HEK293 (cell line): Measurements from ENCODE around the gene XPO5.

Experiments
- CTCF ChIA-PET: fragments of 350-600 bp; formaldehyde crosslinking; extraction: SDS; loops from one replicate; lab custom pipeline; 2021; ENCODE audit warnings: antibody characterized with exemption; lab: Yijun Ruan, JAX
- POLR2A ChIA-PET: fragments of 300-600 bp; formaldehyde crosslinking; extraction: SDS; loops from one replicate; lab custom pipeline; 2020; ENCODE audit warnings: antibody characterized with exemption, inconsistent platforms; lab: Yijun Ruan, JAX
- H3K27ac ChIP-seq: fragments of 200-500 bp; sonication (Bioruptor generic); 2 replicates; pipeline ENCODE4 v1.5.1; 2014; ENCODE audit warnings: low read depth, low read length, control low read depth, inconsistent platforms; ENCODE audit errors: extremely low read depth
- H3K36me3 ChIP-seq, 2 experiments: fragments of 200-500 bp in 1 of 2; sonication (Bioruptor generic) in 1 of 2; 1 replicate in 1 of 2; 2 replicates in 1 of 2; pipeline ENCODE4 v1.5.1; 2014 to 2017; ENCODE audit warnings: inconsistent platforms in 2 of 2, low read length in 2 of 2; ENCODE audit not compliant: control insufficient read depth in 2 of 2, insufficient read depth in 1 of 2
- H3K4me1 ChIP-seq: fragments of 200-500 bp; sonication (Bioruptor generic); 2 replicates; pipeline ENCODE4 v1.5.1; 2014; ENCODE audit warnings: mild to moderate bottlenecking, low read length, inconsistent platforms; ENCODE audit not compliant: control insufficient read depth, insufficient read depth
- H3K4me3 ChIP-seq: 2 replicates; pipeline ENCODE4 v1.5.1; 2011; ENCODE audit warnings: low read depth, mild to moderate bottlenecking, control low read depth, low read length, moderate library complexity
- H3K9me3 ChIP-seq: fragments of 200-500 bp; sonication (Bioruptor generic); 2 replicates; pipeline ENCODE4 v1.5.1; 2014; ENCODE audit warnings: low read depth, low read length, inconsistent platforms; ENCODE audit not compliant: control insufficient read depth, insufficient read depth
- KLF10 ChIP-seq: fragments of 450-650 bp; IDR thresholded peaks from 2 replicates; pipeline ENCODE4 v1.5.1; 2018; ENCODE audit warnings: missing biosample characterization, mild to moderate bottlenecking, missing genetic modification characterization
- KLF16 ChIP-seq: fragments of 450-650 bp; formaldehyde crosslinking; IDR thresholded peaks from 2 replicates; pipeline ENCODE4 v1.5.1; 2017; ENCODE audit warnings: missing biosample characterization, missing genetic modification characterization
- REST ChIP-seq: fragments of 450-650 bp; formaldehyde crosslinking; IDR thresholded peaks from 2 replicates; pipeline ENCODE4 v1.5.1; 2016; ENCODE audit warnings: missing biosample characterization, missing genetic modification characterization
- SETDB1 ChIP-seq: IDR thresholded peaks from one replicate; pipeline ENCODE4 v1.6.1; 2017; ENCODE audit warnings: mild to moderate bottlenecking, low read length, moderate library complexity, mixed read lengths; ENCODE audit not compliant: insufficient read length
- ZBTB11 ChIP-seq: fragments of 450-650 bp; formaldehyde crosslinking; conservative IDR thresholded peaks from 2 replicates; pipeline ENCODE4 v1.5.1; 2016; ENCODE audit warnings: low read depth, missing biosample characterization, missing genetic modification characterization
- ZBTB21 ChIP-seq: fragments of 450-650 bp; formaldehyde crosslinking; IDR thresholded peaks from 2 replicates; pipeline ENCODE4 v1.5.1; 2017; ENCODE audit warnings: missing biosample characterization, missing genetic modification characterization
- ZBTB48 ChIP-seq: fragments of 450-650 bp; formaldehyde crosslinking; IDR thresholded peaks from 2 replicates; pipeline ENCODE4 v1.5.1; 2016; ENCODE audit warnings: missing biosample characterization, missing genetic modification characterization
- ZNF112 ChIP-seq: fragments of 450-650 bp; formaldehyde crosslinking; IDR thresholded peaks from 2 replicates; pipeline ENCODE4 v1.5.0; 2017; ENCODE audit warnings: missing biosample characterization, missing genetic modification characterization
- ZNF132 ChIP-seq: fragments of 450-650 bp; formaldehyde crosslinking; IDR thresholded peaks from 2 replicates; pipeline ENCODE4 v1.5.1; 2017; ENCODE audit warnings: missing biosample characterization, missing genetic modification characterization, borderline replicate concordance
- ZNF148 ChIP-seq: fragments of 450-650 bp; formaldehyde crosslinking; IDR thresholded peaks from 2 replicates; pipeline ENCODE4 v1.5.0; 2017; ENCODE audit warnings: missing biosample characterization, missing genetic modification characterization, borderline replicate concordance
- ZNF16 ChIP-seq: fragments of 450-650 bp; formaldehyde crosslinking; IDR thresholded peaks from 2 replicates; pipeline ENCODE4 v1.5.1; 2016; ENCODE audit warnings: low read depth, missing biosample characterization, missing genetic modification characterization
- ZNF221 ChIP-seq: fragments of 450-650 bp; formaldehyde crosslinking; IDR thresholded peaks from 2 replicates; pipeline ENCODE4 v1.5.1; 2017; ENCODE audit warnings: missing biosample characterization, missing genetic modification characterization, borderline replicate concordance
- ZNF280D ChIP-seq: fragments of 450-650 bp; formaldehyde crosslinking; IDR thresholded peaks from 2 replicates; pipeline ENCODE4 v1.5.1; 2016; ENCODE audit warnings: missing biosample characterization, missing genetic modification characterization
- ZNF391 ChIP-seq: fragments of 450-650 bp; formaldehyde crosslinking; IDR thresholded peaks from 2 replicates; pipeline ENCODE4 v1.5.1; 2016; ENCODE audit warnings: low read depth, missing biosample characterization, missing genetic modification characterization, borderline replicate concordance
- ZNF394 ChIP-seq: fragments of 450-650 bp; formaldehyde crosslinking; IDR thresholded peaks from 2 replicates; pipeline ENCODE4 v1.5.1; 2016; ENCODE audit warnings: missing biosample characterization, missing genetic modification characterization, mild to moderate bottlenecking, moderate library complexity, borderline replicate concordance
- ZNF433 ChIP-seq: fragments of 450-650 bp; formaldehyde crosslinking; IDR thresholded peaks from 2 replicates; pipeline ENCODE4 v1.5.1; 2016; ENCODE audit warnings: missing biosample characterization, missing genetic modification characterization, low read depth
- ZNF513 ChIP-seq: fragments of 450-650 bp; IDR thresholded peaks from 2 replicates; pipeline ENCODE4 v1.5.1; 2018; ENCODE audit warnings: missing biosample characterization, missing genetic modification characterization
- ZNF76 ChIP-seq: fragments of 450-650 bp; formaldehyde crosslinking; IDR thresholded peaks from 2 replicates; pipeline ENCODE4; 2016; ENCODE audit warnings: low read depth, missing biosample characterization, missing genetic modification characterization, borderline replicate concordance
- ZNF768 ChIP-seq: fragments of 450-650 bp; formaldehyde crosslinking; IDR thresholded peaks from 2 replicates; pipeline ENCODE4 v1.5.1; 2018; ENCODE audit warnings: missing biosample characterization, mild to moderate bottlenecking, missing genetic modification characterization
- ZNF777 ChIP-seq: fragments of 450-650 bp; formaldehyde crosslinking; IDR thresholded peaks from 2 replicates; pipeline ENCODE4 v1.5.1; 2017; ENCODE audit warnings: missing biosample characterization, missing genetic modification characterization, borderline replicate concordance
- ZNF792 ChIP-seq: fragments of 450-650 bp; formaldehyde crosslinking; IDR thresholded peaks from 2 replicates; pipeline ENCODE4 v1.5.1; 2016; ENCODE audit warnings: missing biosample characterization, missing genetic modification characterization
- ZNF830 ChIP-seq: fragments of 450-650 bp; IDR thresholded peaks from 2 replicates; pipeline ENCODE4 v1.5.0; 2018; ENCODE audit warnings: missing biosample characterization, missing genetic modification characterization, low read depth, mild to moderate bottlenecking, moderate library complexity

Gene XPO5

GRCh38 chr6:43477235-43478007 is 98.4 kb downstream of the XPO5 start, which contains the start of gene TJAP1:
Gene TJAP1 (plus strand): TSS chr6:43477570. CDS start chr6:43499002, 21,432 bp downstream.
- ChIA-PET POLR2A (interaction anchor here (0.6 to 2.2 kb wide), 31 partner anchors 8 to 696 kb away, joined by 3 to 13 read pairs (median 4); partner anchors contain the start of genes ABCC10, BICRAL, LRRC73 and POLH), CTCF (interaction anchor here (0.9 to 2.0 kb wide), 4 partner anchors 9 to 29 kb away, joined by 3 to 9 read pairs (median 5); no protein-coding TSS in a partner anchor)
- H3K36me3 ChIP-seq: peaks cover 0 to 19% of the 10 kb centered on the region in 2 experiments; a peak in 2 of 3 replicates
- H3K4me1 ChIP-seq: peaks cover 10% of the 10 kb centered on the region
- H3K9me3 ChIP-seq: no peaks in the 10 kb centered on the region
- peak within 1 kb of the TSS; percentile 50 for H3K27ac ChIP-seq
- H3K4me3 ChIP-seq: peak within 1 kb of the TSS; percentile 81
- no peak for TF ChIP-seq ZNF792 (tag by site-specific recombination)
- TF ChIP-seq ZNF433 (tag by site-specific recombination): no peak
- TF ChIP-seq ZNF16 (tag by site-specific recombination): no peak
- no peak for TF ChIP-seq REST
- TF ChIP-seq ZNF148 (tag by site-specific recombination): no peak
- no peak for TF ChIP-seq ZNF391 (tag by site-specific recombination)
- no peak for TF ChIP-seq SETDB1
- no peak for TF ChIP-seq ZBTB21 (tag by site-specific recombination)
- TF ChIP-seq KLF10 (tag by site-specific recombination): no peak; the same call in 1 of the 2 replicates
- peak; percentile 53 for TF ChIP-seq ZNF394
- no peak for TF ChIP-seq ZNF221 (tag by site-specific recombination)
- no peak for TF ChIP-seq ZNF280D (tag by site-specific recombination)
- TF ChIP-seq ZNF830 (tag by site-specific recombination): no peak
- no peak for TF ChIP-seq ZNF768 (tag by site-specific recombination)
- TF ChIP-seq ZNF777 (tag by site-specific recombination): no peak
- peak; percentile 56 for TF ChIP-seq ZBTB48 (tag by site-specific recombination)
- TF ChIP-seq ZNF132: no peak
- peak; percentile 19 for TF ChIP-seq KLF16 (tag by site-specific recombination)
- TF ChIP-seq ZBTB11: 0 out of 2 replicates have a peak, but pooled peaks have one; percentile 25
- peak; percentile 95 for TF ChIP-seq ZNF76 (tag by site-specific recombination)
- TF ChIP-seq ZNF513: no peak
- no peak for TF ChIP-seq ZNF112 (tag by site-specific recombination)
